Right lobe of liver (tissue), 4 donors: ENCODE results near the gene COX10.

Source experiments
- CTCF ChIP-seq, 4 donors: fragments of 200-600 bp in 3 of 4; fragments of 450-650 bp in 1 of 4; IDR thresholded peaks; one replicate each; pipeline versions ENCODE4 v1.5.1 to v1.8.0; 2016 to 2022; ENCODE audit warnings: antibody characterized with exemption in 4 of 4, mild to moderate bottlenecking in 2 of 4
- POLR2A ChIP-seq: fragments of 450-650 bp; IDR thresholded peaks from one replicate; pipeline ENCODE4 v1.6.1; 2017; ENCODE audit warnings: antibody characterized with exemption, mild to moderate bottlenecking
- donor health status: DM: no; HTN: no; CAD: no.
- donor health status: DM: no; HTN: no; CAD: no.
- donor health status: DM: no; HTN: yes; CAD: no.

GRCh38 chr17:14212401-14212800 is 143.1 kb downstream of the COX10 start:
- TF ChIP-seq CTCF (IDR thresholded peaks at IDR 0.05): no peak
- no peak for TF ChIP-seq POLR2A
